Parathyroid adenoma (tissue), 2 donors: ENCODE results near the gene CENPC.

Source experiments
- H2AFZ ChIP-seq: fragments of 300-600 bp; sonication (generic); one replicate; pipeline ENCODE4 v1.7.0; 2017; ENCODE audit warnings: antibody characterized with exemption, mild to moderate bottlenecking
- H3K27ac ChIP-seq: fragments of 300-600 bp; sonication (generic); one replicate; pipeline ENCODE4 v1.7.0; 2017
- H3K27me3 ChIP-seq: fragments of 300-600 bp; sonication (generic); one replicate; pipeline ENCODE4 v1.7.0; 2017; ENCODE audit warnings: low read length; ENCODE audit not compliant: control insufficient read depth, insufficient read depth
- H3K36me3 ChIP-seq: fragments of 300-600 bp; sonication (generic); one replicate; pipeline ENCODE4 v1.7.0; 2017; ENCODE audit warnings: low read length; ENCODE audit not compliant: control insufficient read depth, insufficient read depth
- H3K4me1 ChIP-seq: fragments of 300-600 bp; sonication (generic); one replicate; pipeline ENCODE4 v1.7.0; 2017; ENCODE audit warnings: control low read depth
- H3K4me2 ChIP-seq: fragments of 300-600 bp; sonication (generic); one replicate; pipeline ENCODE4 v1.7.0; 2017; ENCODE audit warnings: low read length
- H3K4me3 ChIP-seq: fragments of 300-600 bp; sonication (generic); one replicate; pipeline ENCODE4 v1.7.0; 2017; ENCODE audit warnings: low read depth, low read length
- H3K79me2 ChIP-seq: fragments of 300-600 bp; sonication (generic); one replicate; pipeline ENCODE4 v1.7.0; 2017; ENCODE audit warnings: control low read depth
- H3K9ac ChIP-seq: fragments of 300-600 bp; sonication (generic); one replicate; pipeline ENCODE4 v1.7.0; 2017; ENCODE audit warnings: mild to moderate bottlenecking
- H3K9me3 ChIP-seq: fragments of 300-600 bp; sonication (generic); one replicate; pipeline ENCODE4 v1.7.0; 2017; ENCODE audit warnings: low read length; ENCODE audit not compliant: control insufficient read depth
- TF ChIP-seq, protein P1 (sequence below): fragments of 300-600 bp; sonication (generic); IDR thresholded peaks from one replicate; pipeline ENCODE4 v1.7.0; 2017; ENCODE audit warnings: antibody characterized with exemption, mild to moderate bottlenecking
- donor health status: primary hyperparathyroidism.

CENPC gene

DNA sequence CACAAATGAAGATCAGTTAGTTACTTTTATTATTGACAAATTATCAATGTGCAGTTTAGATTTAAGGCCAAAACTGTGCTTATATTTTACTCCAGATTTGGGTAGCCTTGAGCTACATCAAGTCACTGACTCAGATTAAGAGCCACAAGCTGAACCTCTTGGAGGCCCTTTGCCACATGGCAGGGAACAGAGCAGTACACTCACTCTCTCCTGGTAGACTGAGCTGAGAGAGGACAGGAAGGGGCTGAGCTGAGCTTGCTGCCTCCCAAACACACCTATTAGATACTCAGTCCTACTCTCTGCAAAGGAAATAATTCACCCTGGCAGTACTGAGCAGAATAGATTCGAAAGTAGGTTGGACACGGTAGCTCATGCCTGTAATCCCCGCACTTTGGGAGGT, 21.0 kb upstream of the CENPC start:
- no peaks in the 10 kb centered on the region for H3K79me2 ChIP-seq
- H3K27me3 ChIP-seq: no peaks in the 10 kb centered on the region
- no peak overlapping the region for H3K27ac ChIP-seq
- no peak overlapping the region for H3K4me3 ChIP-seq
- H3K36me3 ChIP-seq: no peaks in the 10 kb centered on the region
- H3K9ac ChIP-seq: no peak overlapping the region
- H3K4me1 ChIP-seq: no peaks in the 10 kb centered on the region
- H3K4me2 ChIP-seq: no peak overlapping the region
- no peak overlapping the region for H2AFZ ChIP-seq
- TF ChIP-seq, protein P1, sequence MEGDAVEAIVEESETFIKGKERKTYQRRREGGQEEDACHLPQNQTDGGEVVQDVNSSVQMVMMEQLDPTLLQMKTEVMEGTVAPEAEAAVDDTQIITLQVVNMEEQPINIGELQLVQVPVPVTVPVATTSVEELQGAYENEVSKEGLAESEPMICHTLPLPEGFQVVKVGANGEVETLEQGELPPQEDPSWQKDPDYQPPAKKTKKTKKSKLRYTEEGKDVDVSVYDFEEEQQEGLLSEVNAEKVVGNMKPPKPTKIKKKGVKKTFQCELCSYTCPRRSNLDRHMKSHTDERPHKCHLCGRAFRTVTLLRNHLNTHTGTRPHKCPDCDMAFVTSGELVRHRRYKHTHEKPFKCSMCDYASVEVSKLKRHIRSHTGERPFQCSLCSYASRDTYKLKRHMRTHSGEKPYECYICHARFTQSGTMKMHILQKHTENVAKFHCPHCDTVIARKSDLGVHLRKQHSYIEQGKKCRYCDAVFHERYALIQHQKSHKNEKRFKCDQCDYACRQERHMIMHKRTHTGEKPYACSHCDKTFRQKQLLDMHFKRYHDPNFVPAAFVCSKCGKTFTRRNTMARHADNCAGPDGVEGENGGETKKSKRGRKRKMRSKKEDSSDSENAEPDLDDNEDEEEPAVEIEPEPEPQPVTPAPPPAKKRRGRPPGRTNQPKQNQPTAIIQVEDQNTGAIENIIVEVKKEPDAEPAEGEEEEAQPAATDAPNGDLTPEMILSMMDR: no peak
- no peaks in the 10 kb centered on the region for H3K9me3 ChIP-seq

DNA sequence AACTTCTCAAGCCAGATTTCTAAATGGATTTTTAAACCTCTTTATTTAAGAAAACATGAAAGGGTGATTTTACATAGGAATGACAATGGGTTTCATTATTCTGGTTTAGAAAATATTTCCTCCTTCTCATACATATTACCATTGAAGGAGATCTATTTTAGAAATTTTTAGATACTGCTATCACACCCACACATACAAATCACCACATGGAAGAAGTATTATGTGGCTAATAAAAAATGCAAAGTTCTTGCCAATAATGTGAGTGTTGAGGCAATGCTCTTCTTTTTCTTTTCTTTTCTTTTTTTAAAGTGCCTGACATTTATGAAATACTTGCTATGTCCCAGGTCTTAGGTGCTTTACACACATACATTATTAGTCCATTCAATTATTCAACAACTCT, 20.0 kb upstream of the CENPC start:
- Histone ChIP-seq H3K9ac (no peak overlapping the region), H2AFZ (no peak overlapping the region), H3K9me3 (no peaks in the 10 kb centered on the region), H3K4me1 (no peaks in the 10 kb centered on the region), H3K79me2 (no peaks in the 10 kb centered on the region), H3K27me3 (no peaks in the 10 kb centered on the region), H3K27ac (no peak overlapping the region), H3K36me3 (no peaks in the 10 kb centered on the region), H3K4me3 (no peak overlapping the region), H3K4me2 (no peak overlapping the region)
- TF ChIP-seq, protein P1: no peak

DNA sequence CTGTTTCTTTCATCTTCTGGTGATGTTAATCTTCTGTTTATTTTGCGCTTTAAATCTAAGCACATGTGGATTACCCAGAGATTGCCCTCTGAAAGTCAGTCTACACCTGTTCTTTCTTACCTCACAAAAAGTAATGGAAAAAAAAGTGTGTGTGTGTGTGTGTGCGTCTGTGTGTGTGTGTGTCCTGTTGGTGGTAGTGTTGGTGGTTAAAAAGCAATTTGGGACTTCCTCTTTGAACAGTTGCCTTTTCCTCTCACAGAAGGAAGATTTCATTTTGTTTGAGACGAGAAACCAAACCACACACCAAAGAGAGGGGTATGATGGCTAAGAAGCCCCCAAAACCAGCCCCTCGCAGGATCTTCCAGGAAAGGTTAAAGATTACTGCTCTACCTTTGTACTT, 13.2 kb upstream of the CENPC start, which contains the start of gene STAP1:
TSS of gene STAP1 (plus strand) at position 235 of the 400 bp plus-strand sequence. CDS start at position 318, 83 bp downstream.
- no peak within 1 kb of the TSS for H3K4me3 ChIP-seq
- no peaks in the 10 kb centered on the region for H3K79me2 ChIP-seq
- H3K27ac ChIP-seq: no peak within 1 kb of the TSS
- no peaks in the 10 kb centered on the region for H3K36me3 ChIP-seq
- H3K9ac ChIP-seq: no peak within 1 kb of the TSS
- H3K4me2 ChIP-seq: no peak within 1 kb of the TSS
- H3K27me3 ChIP-seq: no peaks in the 10 kb centered on the region
- TF ChIP-seq, protein P1: no peak
- H3K4me1 ChIP-seq: no peaks in the 10 kb centered on the region
- no peaks in the 10 kb centered on the region for H3K9me3 ChIP-seq
- no peak within 1 kb of the TSS for H2AFZ ChIP-seq

DNA sequence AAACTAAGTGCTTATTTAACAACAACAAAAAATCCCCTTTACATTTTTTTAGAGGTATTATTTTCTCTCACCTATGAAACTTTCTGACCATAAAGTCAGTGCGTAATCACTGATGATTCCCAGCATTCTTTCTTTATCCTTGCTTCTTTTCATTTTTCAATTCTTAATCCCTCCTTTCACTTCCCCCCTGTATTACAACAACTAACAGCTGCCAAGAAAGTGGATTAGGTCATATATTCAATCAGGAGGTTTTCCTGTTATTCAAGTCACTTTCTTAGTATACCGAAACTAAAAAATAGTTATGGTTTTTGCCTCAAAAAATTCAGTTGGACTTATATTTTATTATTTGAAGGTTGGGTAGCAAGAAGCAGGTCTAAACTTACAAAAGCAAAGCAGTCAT, 11.1 kb upstream of the CENPC start:
- H3K79me2 ChIP-seq: no peaks in the 10 kb centered on the region
- TF ChIP-seq, protein P1: no peak
- no peak overlapping the region for H3K4me2 ChIP-seq
- H3K27ac ChIP-seq: no peak overlapping the region
- H3K36me3 ChIP-seq: no peaks in the 10 kb centered on the region
- no peaks in the 10 kb centered on the region for H3K4me1 ChIP-seq
- no peaks in the 10 kb centered on the region for H3K9me3 ChIP-seq
- H3K9ac ChIP-seq: no peak overlapping the region
- H2AFZ ChIP-seq: no peak overlapping the region
- no peaks in the 10 kb centered on the region for H3K27me3 ChIP-seq
- H3K4me3 ChIP-seq: no peak overlapping the region

DNA sequence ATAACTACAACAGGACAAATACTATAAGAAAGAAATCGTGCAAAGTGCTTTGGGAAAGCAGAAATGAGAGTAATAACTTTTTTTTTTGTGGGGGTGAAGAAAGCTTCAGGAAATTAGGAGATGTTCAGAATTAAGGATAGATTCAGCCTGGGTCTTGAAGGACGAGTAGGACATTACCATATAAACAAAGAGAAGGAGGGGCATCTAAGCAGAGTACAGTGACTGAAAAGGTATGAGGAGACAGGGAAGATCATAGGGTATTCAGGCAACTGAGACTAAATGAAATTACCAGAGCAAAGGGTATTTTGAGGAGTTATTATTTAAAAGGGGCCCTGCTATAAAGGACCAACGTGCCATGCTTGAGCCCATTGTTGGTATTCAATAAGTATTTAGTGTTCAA, 10.1 kb upstream of the CENPC start:
- no peaks in the 10 kb centered on the region for H3K27me3 ChIP-seq
- no peaks in the 10 kb centered on the region for H3K4me1 ChIP-seq
- no peak overlapping the region for H2AFZ ChIP-seq
- H3K27ac ChIP-seq: no peak overlapping the region
- H3K9me3 ChIP-seq: no peaks in the 10 kb centered on the region
- no peak overlapping the region for H3K4me2 ChIP-seq
- TF ChIP-seq, protein P1: no peak
- H3K9ac ChIP-seq: no peak overlapping the region
- H3K4me3 ChIP-seq: no peak overlapping the region
- H3K79me2 ChIP-seq: no peaks in the 10 kb centered on the region
- no peaks in the 10 kb centered on the region for H3K36me3 ChIP-seq
